HepG2 (cell line): ENCODE results near the gene KCNIP3.

Experiments used
- CCAR2 ChIP-seq: fragments of 200-400 bp; formaldehyde crosslinking; optimal IDR thresholded peaks from 2 replicates; pipeline ENCODE3; 2018; ENCODE audit warnings: low read depth, mild to moderate bottlenecking, low read length, moderate library complexity
- CEBPB ChIP-seq: IDR thresholded peaks from 2 replicates; pipeline ENCODE4 v1.6.1; 2011; ENCODE audit warnings: low read depth, low read length, improper control_type of control experiment, borderline replicate concordance
- EP300 ChIP-seq, 3 experiments: sonication (generic) in 1 of 3; formaldehyde crosslinking in 1 of 3; IDR thresholded peaks; 2 replicates each; pipeline versions ENCODE4 v1.5.1 to v1.6.1; 2011 to 2020; ENCODE audit warnings: low read depth in 2 of 3, low read length in 2 of 3, borderline replicate concordance in 1 of 3, improper control_type of control experiment in 1 of 3, mild to moderate bottlenecking in 1 of 3, missing genetic modification reagents in 1 of 3, moderate library complexity in 1 of 3
- RAD51 ChIP-seq: fragments of 450-650 bp; IDR thresholded peaks from 2 replicates; pipeline ENCODE4 v1.6.1; 2016; ENCODE audit warnings: borderline replicate concordance
- ZBTB1 ChIP-seq: sonication (generic); formaldehyde crosslinking; IDR thresholded peaks from 2 replicates; pipeline ENCODE4 v1.4.0; 2020; ENCODE audit warnings: missing genetic modification reagents, borderline replicate concordance
- ZBTB21 ChIP-seq: sonication (generic); formaldehyde crosslinking; IDR thresholded peaks from 2 replicates; pipeline ENCODE4 v1.4.0; 2020; ENCODE audit warnings: missing genetic modification reagents
- TF ChIP-seq, protein P1 (sequence below): sonication (generic); formaldehyde crosslinking; IDR thresholded peaks from 2 replicates; pipeline ENCODE4 v1.5.0; 2020; ENCODE audit warnings: mild to moderate bottlenecking, missing genetic modification reagents, moderate library complexity

DNA sequence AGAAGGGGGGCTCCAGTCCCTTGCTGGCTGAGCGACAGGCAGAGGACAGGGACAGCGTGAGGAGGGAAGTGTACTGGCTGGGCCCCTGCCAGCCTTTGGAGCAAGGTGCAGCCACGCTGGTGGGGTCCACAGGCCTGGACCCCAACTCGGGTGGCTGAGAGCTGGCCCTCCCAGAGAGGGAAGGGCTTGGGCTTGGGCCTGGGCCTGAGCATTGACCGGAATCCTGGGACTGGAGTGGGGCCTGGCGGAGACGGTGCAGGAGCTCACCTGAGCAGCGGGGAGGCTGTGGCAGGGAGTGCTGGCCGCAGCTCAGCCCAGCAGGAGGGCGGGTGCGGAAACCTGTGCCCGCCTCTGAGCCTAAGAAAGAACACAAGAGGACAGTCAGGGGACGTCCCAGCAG lies 27.9 kb downstream of the KCNIP3 start:
- no peak for TF ChIP-seq CEBPB
- TF ChIP-seq EP300 (IDR thresholded peaks at IDR 0.05; ENCODE audit: low read depth in 2 of 2, low read length in 2 of 2) = no peak
- TF ChIP-seq EP300 (CRISPR knock-in tag; IDR thresholded peaks at IDR 0.05; ENCODE audit: borderline replicate concordance) = no peak
- TF ChIP-seq CCAR2 = no peak
- TF ChIP-seq ZBTB1 (CRISPR knock-in tag) = no peak
- no peak for TF ChIP-seq RAD51
- no peak for TF ChIP-seq ZBTB21 (CRISPR knock-in tag)
- TF ChIP-seq, protein P1, sequence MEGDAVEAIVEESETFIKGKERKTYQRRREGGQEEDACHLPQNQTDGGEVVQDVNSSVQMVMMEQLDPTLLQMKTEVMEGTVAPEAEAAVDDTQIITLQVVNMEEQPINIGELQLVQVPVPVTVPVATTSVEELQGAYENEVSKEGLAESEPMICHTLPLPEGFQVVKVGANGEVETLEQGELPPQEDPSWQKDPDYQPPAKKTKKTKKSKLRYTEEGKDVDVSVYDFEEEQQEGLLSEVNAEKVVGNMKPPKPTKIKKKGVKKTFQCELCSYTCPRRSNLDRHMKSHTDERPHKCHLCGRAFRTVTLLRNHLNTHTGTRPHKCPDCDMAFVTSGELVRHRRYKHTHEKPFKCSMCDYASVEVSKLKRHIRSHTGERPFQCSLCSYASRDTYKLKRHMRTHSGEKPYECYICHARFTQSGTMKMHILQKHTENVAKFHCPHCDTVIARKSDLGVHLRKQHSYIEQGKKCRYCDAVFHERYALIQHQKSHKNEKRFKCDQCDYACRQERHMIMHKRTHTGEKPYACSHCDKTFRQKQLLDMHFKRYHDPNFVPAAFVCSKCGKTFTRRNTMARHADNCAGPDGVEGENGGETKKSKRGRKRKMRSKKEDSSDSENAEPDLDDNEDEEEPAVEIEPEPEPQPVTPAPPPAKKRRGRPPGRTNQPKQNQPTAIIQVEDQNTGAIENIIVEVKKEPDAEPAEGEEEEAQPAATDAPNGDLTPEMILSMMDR (CRISPR knock-in tag) = no peak
